ENCODE results near the gene OPCML. TPM values are rescaled to one million over a fixed set of nuclear protein-coding genes. Genes with fewer than 3 reads are reported as not detected.

Gene OPCML
- total RNA-seq, 1 experiment from 2014 or later, result not detected

DNA sequence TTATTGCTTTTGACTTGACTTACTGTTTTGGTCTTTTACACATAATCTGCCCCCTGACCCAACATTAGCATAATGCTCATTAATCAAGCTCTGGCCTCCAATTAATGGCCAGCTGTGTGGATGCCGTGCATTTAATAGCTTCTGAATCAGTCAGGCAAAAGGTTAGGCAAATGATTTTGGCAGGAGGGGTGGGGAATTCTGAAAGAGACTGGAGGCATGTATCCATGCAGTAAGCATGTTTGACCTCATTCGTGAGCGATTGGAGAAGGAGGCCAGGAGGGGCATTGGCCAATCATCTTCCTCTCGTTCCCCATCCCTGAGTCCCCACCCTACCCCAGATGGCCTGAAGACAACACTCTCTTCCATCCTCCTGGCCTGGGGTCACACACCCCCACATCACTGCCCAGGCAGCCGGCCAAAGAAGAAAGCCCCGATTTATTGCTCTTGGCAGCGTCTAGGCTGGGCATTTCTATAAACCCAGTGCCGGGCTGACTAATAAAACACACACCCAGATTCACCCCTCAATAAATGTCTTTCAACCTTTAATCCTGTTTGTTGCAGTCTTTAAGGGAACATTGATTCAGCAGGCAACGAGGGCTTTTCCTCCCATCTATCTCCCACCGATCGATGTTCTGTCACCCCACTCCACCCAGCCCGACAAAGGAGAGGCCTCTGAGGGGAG, 150.0 kb downstream of the OPCML start:
- H3K4me1 ChIP-seq, result no peaks in the 10 kb centered on the region
- CTCF ChIA-PET, result no interaction called here
- no peak for DNase-seq
- no peak overlapping the region for H3K4me3 ChIP-seq (ENCODE audit: low read depth, low read length)
- intact Hi-C loops (cut with micrococcal nuclease; ENCODE audit: unreplicated experiment), result no loop called here
- no peaks in the 10 kb centered on the region; the same call in 1 of the 2 replicates for H3K9me3 ChIP-seq
- no peaks in the 10 kb centered on the region for H3K27me3 ChIP-seq (replicated peaks; ENCODE audit: control insufficient read depth, insufficient read depth, low read length)
- TF ChIP-seq, protein P1, sequence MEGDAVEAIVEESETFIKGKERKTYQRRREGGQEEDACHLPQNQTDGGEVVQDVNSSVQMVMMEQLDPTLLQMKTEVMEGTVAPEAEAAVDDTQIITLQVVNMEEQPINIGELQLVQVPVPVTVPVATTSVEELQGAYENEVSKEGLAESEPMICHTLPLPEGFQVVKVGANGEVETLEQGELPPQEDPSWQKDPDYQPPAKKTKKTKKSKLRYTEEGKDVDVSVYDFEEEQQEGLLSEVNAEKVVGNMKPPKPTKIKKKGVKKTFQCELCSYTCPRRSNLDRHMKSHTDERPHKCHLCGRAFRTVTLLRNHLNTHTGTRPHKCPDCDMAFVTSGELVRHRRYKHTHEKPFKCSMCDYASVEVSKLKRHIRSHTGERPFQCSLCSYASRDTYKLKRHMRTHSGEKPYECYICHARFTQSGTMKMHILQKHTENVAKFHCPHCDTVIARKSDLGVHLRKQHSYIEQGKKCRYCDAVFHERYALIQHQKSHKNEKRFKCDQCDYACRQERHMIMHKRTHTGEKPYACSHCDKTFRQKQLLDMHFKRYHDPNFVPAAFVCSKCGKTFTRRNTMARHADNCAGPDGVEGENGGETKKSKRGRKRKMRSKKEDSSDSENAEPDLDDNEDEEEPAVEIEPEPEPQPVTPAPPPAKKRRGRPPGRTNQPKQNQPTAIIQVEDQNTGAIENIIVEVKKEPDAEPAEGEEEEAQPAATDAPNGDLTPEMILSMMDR (IDR thresholded peaks at IDR 0.05; ENCODE audit: insufficient read depth in 1 of 2, low read depth in 1 of 2, low read length in 1 of 2, severe bottlenecking in 1 of 2, unreplicated experiment in 1 of 2), result no peak
- no peaks in the 10 kb centered on the region for H3K36me3 ChIP-seq (ENCODE audit: control insufficient read depth, insufficient read depth, low read length)
- Mint-ChIP-seq H3K4me1 (ENCODE audit: low read depth, unreplicated experiment) (no peaks in the 10 kb centered on the region), H3K9me3 (ENCODE audit: unreplicated experiment) (no peaks in the 10 kb centered on the region), H3K36me3 (ENCODE audit: insufficient read depth, unreplicated experiment) (no peaks in the 10 kb centered on the region), H3K27ac (ENCODE audit: unreplicated experiment) (no peak overlapping the region), H3K4me3 (ENCODE audit: unreplicated experiment) (no peak overlapping the region), H3K27me3 (ENCODE audit: insufficient read depth, unreplicated experiment) (peaks cover 30% of the 10 kb centered on the region)
- POLR2A ChIA-PET, result no interaction called here
- BruUV-seq (replicated peaks), result no TSS peak

DNA sequence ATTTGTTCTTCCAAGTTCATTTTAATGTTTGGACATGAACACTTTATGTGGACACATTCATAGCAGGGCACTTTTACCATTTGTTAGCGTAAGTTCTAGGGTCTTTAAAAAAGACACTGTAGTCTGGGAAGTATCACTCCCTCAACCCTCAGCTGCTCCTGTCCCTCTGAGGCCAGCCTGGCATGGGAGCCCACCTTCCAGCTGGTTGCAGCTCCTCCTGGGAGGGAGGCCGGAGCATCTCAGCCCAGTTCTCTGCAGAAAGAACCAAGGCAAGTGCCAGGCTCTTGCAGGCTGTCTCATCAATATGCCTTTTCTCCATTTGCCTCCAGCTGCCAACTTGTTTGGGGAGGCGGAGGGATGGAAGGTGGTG, 150.6 kb downstream of the OPCML start:
- Histone ChIP-seq H3K9me3 (no peaks in the 10 kb centered on the region; the same call in 1 of the 2 replicates), H3K4me3 (ENCODE audit: low read depth, low read length) (no peak overlapping the region), H3K36me3 (ENCODE audit: control insufficient read depth, insufficient read depth, low read length) (no peaks in the 10 kb centered on the region), H3K4me1 (no peaks in the 10 kb centered on the region), H3K27me3 (replicated peaks; ENCODE audit: control insufficient read depth, insufficient read depth, low read length) (no peaks in the 10 kb centered on the region; the same call in 1 of the 2 replicates)
- intact Hi-C loops (cut with micrococcal nuclease; ENCODE audit: unreplicated experiment), result no loop called here
- H3K9me3 Mint-ChIP-seq (ENCODE audit: unreplicated experiment), result no peaks in the 10 kb centered on the region
- POLR2A ChIA-PET, result no interaction called here
- CTCF ChIA-PET, result no interaction called here
- H3K27me3 Mint-ChIP-seq (ENCODE audit: insufficient read depth, unreplicated experiment), result peaks cover 30% of the 10 kb centered on the region
- no peaks in the 10 kb centered on the region for H3K4me1 Mint-ChIP-seq (ENCODE audit: low read depth, unreplicated experiment)
- TF ChIP-seq, protein P1 (IDR thresholded peaks at IDR 0.05; ENCODE audit: insufficient read depth in 1 of 2, low read depth in 1 of 2, low read length in 1 of 2, severe bottlenecking in 1 of 2, unreplicated experiment in 1 of 2), result no peak
- H3K36me3 Mint-ChIP-seq (ENCODE audit: insufficient read depth, unreplicated experiment), result no peaks in the 10 kb centered on the region
- no peak for DNase-seq
- no TSS peak for BruUV-seq (replicated peaks)
- no peak overlapping the region for H3K27ac Mint-ChIP-seq (ENCODE audit: unreplicated experiment)
- no peak overlapping the region for H3K4me3 Mint-ChIP-seq (ENCODE audit: unreplicated experiment)

DNA sequence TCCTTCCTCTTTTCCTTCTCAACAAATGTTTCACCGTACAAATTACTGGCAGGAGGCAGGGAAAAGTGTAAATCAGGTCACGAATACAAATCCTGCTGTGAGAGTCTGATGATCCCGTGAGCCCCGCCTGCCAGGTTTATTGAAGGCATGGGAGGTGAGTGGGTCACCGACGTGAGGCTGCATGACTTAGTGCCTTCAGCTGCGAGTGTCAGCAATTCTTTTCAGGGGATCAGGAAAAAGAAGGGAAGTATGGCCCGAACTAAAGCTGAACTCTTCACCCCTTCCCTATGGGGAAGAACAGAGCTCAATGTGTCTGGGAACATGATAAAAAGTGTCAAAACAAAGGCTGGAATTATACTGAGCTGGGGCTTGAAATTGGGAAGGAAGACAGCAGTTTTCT, 166.2 kb downstream of the OPCML start:
- BruUV-seq (replicated peaks), result no TSS peak
- no peaks in the 10 kb centered on the region for H3K36me3 ChIP-seq (ENCODE audit: control insufficient read depth, insufficient read depth, low read length)
- DNase-seq, result no peak
- ChIA-PET CTCF (no interaction called here), POLR2A (no interaction called here)
- TF ChIP-seq, protein P1 (IDR thresholded peaks at IDR 0.05; ENCODE audit: insufficient read depth in 1 of 2, low read depth in 1 of 2, low read length in 1 of 2, severe bottlenecking in 1 of 2, unreplicated experiment in 1 of 2), result no peak
- Mint-ChIP-seq H3K9me3 (ENCODE audit: unreplicated experiment) (no peaks in the 10 kb centered on the region), H3K27me3 (ENCODE audit: insufficient read depth, unreplicated experiment) (peaks cover 8% of the 10 kb centered on the region), H3K36me3 (ENCODE audit: insufficient read depth, unreplicated experiment) (no peaks in the 10 kb centered on the region), H3K4me3 (ENCODE audit: unreplicated experiment) (no peak overlapping the region), H3K27ac (ENCODE audit: unreplicated experiment) (no peak overlapping the region), H3K4me1 (ENCODE audit: low read depth, unreplicated experiment) (no peaks in the 10 kb centered on the region)
- no peaks in the 10 kb centered on the region for H3K27me3 ChIP-seq (replicated peaks; ENCODE audit: control insufficient read depth, insufficient read depth, low read length)
- intact Hi-C loops (cut with micrococcal nuclease; ENCODE audit: unreplicated experiment), result no loop called here
- no peaks in the 10 kb centered on the region for H3K4me1 ChIP-seq
- H3K9me3 ChIP-seq, result no peaks in the 10 kb centered on the region
- H3K4me3 ChIP-seq (ENCODE audit: low read depth, low read length), result no peak overlapping the region
